Caco-2 (cell line): ENCODE data around the gene RFC5. TPM values are rescaled to one million over a fixed set of nuclear protein-coding genes. Genes with fewer than 3 reads are reported as not detected.
A peak's percentile ranks its signal among the peaks of the same experiment; 100 is the strongest.

Experiments used
- BruUV-seq: library from RNA; stranded (reverse); fragments of 400-500 nt; replicated peaks from 2 replicates; lab custom pipeline; 2021; lab: Mats Ljungman, UMichigan
- CTCF ChIA-PET: fragments of 300-600 bp; sonication (Branson Sonifier 250); formaldehyde crosslinking; loops from one replicate; lab custom pipeline; 2022; ENCODE audit warnings: antibody characterized with exemption; lab: Charles Lee
- POLR2A ChIA-PET: fragments of 300-600 bp; sonication (Branson Sonifier 250); formaldehyde crosslinking; loops from one replicate; lab custom pipeline; 2022; ENCODE audit warnings: antibody characterized with exemption; lab: Charles Lee
- DNase-seq, 2 experiments: peaks; one replicate each; pipeline versions ENCODE4 v3.0.0 to v3.0.0-alpha.2; 2020 to 2022
- H3K27me3 ChIP-seq: replicated peaks from 2 replicates; pipeline ENCODE4 v1.6.0; 2011; ENCODE audit warnings: low read length; ENCODE audit not compliant: control insufficient read depth, insufficient read depth
- H3K36me3 ChIP-seq: 2 replicates; pipeline ENCODE4 v1.5.1; 2011; ENCODE audit warnings: low read length; ENCODE audit not compliant: control insufficient read depth, insufficient read depth
- H3K4me1 ChIP-seq: fragments of 250-450 bp; sonication (Bioruptor Pico); 2 replicates; pipeline ENCODE4 v1.5.1; 2020; ENCODE audit warnings: mild to moderate bottlenecking
- H3K4me3 ChIP-seq: 2 replicates; pipeline ENCODE4 v1.5.1; 2011; ENCODE audit warnings: low read depth, mild to moderate bottlenecking, control low read depth, low read length
- H3K9me3 ChIP-seq: fragments of 250-450 bp; sonication (Bioruptor Pico); 2 replicates; pipeline ENCODE4 v1.5.1; 2020; ENCODE audit warnings: mild to moderate bottlenecking, moderate library complexity
- H3K27ac Mint-ChIP-seq: one replicate; pipeline ENCODE4 v1.8.0; 2022; ENCODE audit warnings: mixed read lengths; ENCODE audit not compliant: unreplicated experiment
- H3K27me3 Mint-ChIP-seq: one replicate; pipeline ENCODE4 v1.8.0; 2022; ENCODE audit warnings: mixed read lengths; ENCODE audit not compliant: insufficient read depth, unreplicated experiment
- H3K36me3 Mint-ChIP-seq: one replicate; pipeline ENCODE4 v1.8.0; 2022; ENCODE audit warnings: mild to moderate bottlenecking, mixed read lengths; ENCODE audit not compliant: insufficient read depth, unreplicated experiment
- H3K4me1 Mint-ChIP-seq: one replicate; pipeline ENCODE4 v1.8.0; 2022; ENCODE audit warnings: low read depth, mixed read lengths; ENCODE audit not compliant: unreplicated experiment
- H3K4me3 Mint-ChIP-seq: one replicate; pipeline ENCODE4 v1.8.0; 2022; ENCODE audit warnings: mild to moderate bottlenecking, moderate library complexity, mixed read lengths; ENCODE audit not compliant: unreplicated experiment
- H3K9me3 Mint-ChIP-seq: one replicate; pipeline ENCODE4 v1.8.0; 2022; ENCODE audit warnings: mixed read lengths; ENCODE audit not compliant: unreplicated experiment
- intact Hi-C: fragments of 100-400 bp; cut with micrococcal nuclease; formaldehyde crosslinking; loops from one replicate; pipeline ENCODE4 v1.10.0; 2022; ENCODE audit not compliant: unreplicated experiment
- total RNA-seq: library from RNA; stranded (reverse); gene quantifications from 2 replicates; pipeline ENCODE4 v1.2.3, GENCODE V29; 2022
- TF ChIP-seq, protein P1 (sequence below), 2 experiments: fragments of 200-600 bp in 1 of 2; IDR thresholded peaks; 1 replicate in 1 of 2; 2 replicates in 1 of 2; pipeline versions ENCODE4 v1.5.1 to v1.8.0; 2011 to 2022; ENCODE audit warnings: antibody characterized with exemption in 1 of 2, control low read depth in 1 of 2, inconsistent platforms in 1 of 2, low read depth in 1 of 2, low read length in 1 of 2, mild to moderate bottlenecking in 1 of 2, moderate library complexity in 1 of 2; ENCODE audit not compliant: insufficient read depth in 1 of 2, severe bottlenecking in 1 of 2, unreplicated experiment in 1 of 2

The RFC5 gene
- total RNA-seq, 1 experiment from 2014 or later, result 42.7 TPM

GRCh38 chr12:118050972-118051910, 34.7 kb downstream of the RFC5 start:
- no peak overlapping the region for H3K4me3 ChIP-seq
- peak overlapping the region; percentile 75 for H3K27ac Mint-ChIP-seq

GRCh38 chr12:118052324-118053070, 36.0 kb downstream of the RFC5 start:
- no peaks in the 10 kb centered on the region for H3K27me3 Mint-ChIP-seq
- Histone ChIP-seq H3K27me3 (no peaks in the 10 kb centered on the region), H3K36me3 (no peaks in the 10 kb centered on the region), H3K4me3 (no peak overlapping the region), H3K9me3 (no peaks in the 10 kb centered on the region), H3K4me1 (peaks cover 28% of the 10 kb centered on the region)
- H3K9me3 Mint-ChIP-seq, result no peaks in the 10 kb centered on the region
- ChIA-PET CTCF (interaction anchor here (1.2 kb wide), 1 partner anchor 178 kb away, joined by 3 read pairs; no protein-coding TSS in a partner anchor), POLR2A (interaction anchor here (1.0 kb wide), 1 partner anchor 10 kb away, joined by 3 read pairs; no protein-coding TSS in a partner anchor)
- TSS peak; percentile 68 for BruUV-seq
- peaks cover 43% of the 10 kb centered on the region for H3K36me3 Mint-ChIP-seq
- intact Hi-C loops, result loop anchor here (1.0 to 2.0 kb wide), 3 partner anchors 8 to 36 kb away; partner anchors contain the start of gene RFC5
- TF ChIP-seq, protein P1, sequence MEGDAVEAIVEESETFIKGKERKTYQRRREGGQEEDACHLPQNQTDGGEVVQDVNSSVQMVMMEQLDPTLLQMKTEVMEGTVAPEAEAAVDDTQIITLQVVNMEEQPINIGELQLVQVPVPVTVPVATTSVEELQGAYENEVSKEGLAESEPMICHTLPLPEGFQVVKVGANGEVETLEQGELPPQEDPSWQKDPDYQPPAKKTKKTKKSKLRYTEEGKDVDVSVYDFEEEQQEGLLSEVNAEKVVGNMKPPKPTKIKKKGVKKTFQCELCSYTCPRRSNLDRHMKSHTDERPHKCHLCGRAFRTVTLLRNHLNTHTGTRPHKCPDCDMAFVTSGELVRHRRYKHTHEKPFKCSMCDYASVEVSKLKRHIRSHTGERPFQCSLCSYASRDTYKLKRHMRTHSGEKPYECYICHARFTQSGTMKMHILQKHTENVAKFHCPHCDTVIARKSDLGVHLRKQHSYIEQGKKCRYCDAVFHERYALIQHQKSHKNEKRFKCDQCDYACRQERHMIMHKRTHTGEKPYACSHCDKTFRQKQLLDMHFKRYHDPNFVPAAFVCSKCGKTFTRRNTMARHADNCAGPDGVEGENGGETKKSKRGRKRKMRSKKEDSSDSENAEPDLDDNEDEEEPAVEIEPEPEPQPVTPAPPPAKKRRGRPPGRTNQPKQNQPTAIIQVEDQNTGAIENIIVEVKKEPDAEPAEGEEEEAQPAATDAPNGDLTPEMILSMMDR (IDR thresholded peaks at IDR 0.05; ENCODE audit: insufficient read depth in 1 of 2, low read depth in 1 of 2, low read length in 1 of 2, severe bottlenecking in 1 of 2, unreplicated experiment in 1 of 2), result no peak
- peak overlapping the region; percentile 80 for H3K27ac Mint-ChIP-seq
- peaks cover 20% of the 10 kb centered on the region for H3K4me1 Mint-ChIP-seq
- peak; percentile 83 to 92 for DNase-seq
- peak overlapping the region; percentile 14 for H3K4me3 Mint-ChIP-seq

More at GRCh38 chr12:118050972-118051910, 34.7 kb downstream of the RFC5 start:
- no peaks in the 10 kb centered on the region for H3K27me3 ChIP-seq
- H3K9me3 Mint-ChIP-seq, result no peaks in the 10 kb centered on the region
- DNase-seq, result no peak
- no peaks in the 10 kb centered on the region for H3K36me3 ChIP-seq
- POLR2A ChIA-PET, result no interaction called here
- H3K27me3 Mint-ChIP-seq, result no peaks in the 10 kb centered on the region
- H3K4me1 Mint-ChIP-seq, result peaks cover 18% of the 10 kb centered on the region
- CTCF ChIA-PET, result no interaction called here
- H3K4me1 ChIP-seq, result peaks cover 28% of the 10 kb centered on the region
- H3K4me3 Mint-ChIP-seq, result no peak overlapping the region
- intact Hi-C loops, result no loop called here
- H3K9me3 ChIP-seq, result no peaks in the 10 kb centered on the region
- TF ChIP-seq, protein P1 (IDR thresholded peaks at IDR 0.05; ENCODE audit: insufficient read depth in 1 of 2, low read depth in 1 of 2, low read length in 1 of 2, severe bottlenecking in 1 of 2, unreplicated experiment in 1 of 2), result no peak
- H3K36me3 Mint-ChIP-seq, result peaks cover 48% of the 10 kb centered on the region
- no TSS peak for BruUV-seq
